Medulla oblongata (tissue), 1 donor: ENCODE measurements around the gene SUMO3.
"Not testable (repeated sequence)": the region's sequence is repeated elsewhere in the genome, so short reads cannot be mapped to it uniquely, and the experiment has no call there.

Source experiments
- DNase-seq: peaks from one replicate; pipeline ENCODE4 v3.0.0-alpha.2; 2015; ENCODE audit errors: extremely low spot score

Gene SUMO3

DNA sequence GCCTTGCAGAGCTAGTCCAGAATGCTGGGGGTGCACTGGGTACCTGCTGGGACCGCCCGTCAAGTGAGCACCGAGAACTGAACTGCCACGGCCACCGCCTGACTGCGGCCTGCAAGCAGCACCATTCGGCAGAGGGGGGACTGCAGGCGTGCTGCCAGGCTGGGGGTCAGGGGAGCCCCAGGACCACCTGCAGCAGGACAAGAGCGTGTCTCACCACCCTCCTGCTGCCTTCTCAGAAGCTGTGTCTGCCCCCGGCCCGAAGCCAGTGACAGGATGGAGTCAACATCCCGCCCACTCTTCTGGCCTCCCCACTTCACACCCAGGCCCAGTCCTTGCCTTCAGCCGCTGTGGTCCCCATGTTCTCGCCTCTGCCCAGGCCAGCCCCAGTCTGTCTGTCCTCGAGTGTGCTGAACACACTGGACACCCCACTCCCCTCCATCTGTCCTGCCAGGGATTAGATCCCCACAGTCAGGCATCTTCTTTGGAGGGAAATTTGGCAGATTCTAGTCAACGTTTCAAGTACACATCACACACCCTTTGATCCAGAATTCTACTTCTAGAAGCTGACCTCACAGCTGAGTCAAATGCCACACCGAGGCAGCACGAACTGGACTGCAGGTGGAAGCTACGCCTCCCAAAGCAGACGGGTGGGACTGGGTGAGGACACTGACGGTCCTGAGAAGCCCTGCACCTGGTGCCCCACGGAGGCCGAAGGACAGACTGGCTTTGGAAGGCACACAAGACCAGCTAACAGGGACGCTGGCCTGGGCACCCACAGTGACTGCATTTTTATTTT lies 29.6 kb upstream of the SUMO3 start:
- DNase-seq: no peak

DNA sequence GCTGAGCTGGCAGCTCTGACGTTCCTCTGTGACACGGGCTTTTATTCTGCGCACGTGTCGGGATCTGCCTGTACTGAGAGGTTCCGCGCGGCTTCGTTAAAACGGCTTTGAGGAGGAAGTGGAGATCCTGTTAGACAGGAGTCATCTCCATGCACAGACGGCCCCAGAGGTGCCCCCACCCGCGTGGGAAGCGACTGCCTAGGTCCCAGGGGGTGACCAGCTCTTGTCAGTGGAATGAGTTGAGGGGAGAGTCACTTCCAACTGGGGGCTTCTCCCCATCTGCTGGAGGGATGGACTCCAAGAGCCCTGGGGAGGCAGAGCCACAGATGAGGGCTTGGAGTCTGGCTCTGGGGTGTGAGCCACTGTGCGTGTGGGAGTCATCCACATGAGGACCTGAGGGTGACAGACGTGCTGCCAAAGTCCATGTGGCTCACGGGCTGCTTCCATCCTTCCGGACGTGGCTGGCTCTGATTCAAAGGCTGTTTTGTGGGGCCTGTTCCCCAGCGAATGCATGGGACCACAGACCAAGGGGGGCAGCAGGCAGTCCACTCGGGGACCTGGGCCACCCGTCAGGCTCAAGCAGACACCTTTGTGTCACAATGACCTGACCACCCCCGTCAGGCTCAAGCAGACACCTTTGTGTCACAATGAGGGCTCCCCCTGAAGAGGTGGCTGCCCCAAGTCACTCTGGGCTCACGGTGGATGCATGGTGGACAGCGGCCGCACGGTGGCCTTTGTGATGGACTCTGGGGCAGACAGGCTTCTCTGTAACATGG lies 28.8 kb upstream of the SUMO3 start:
- peak; percentile 50 for DNase-seq

- no peak for DNase-seq
These were observed 28.3 kb upstream of the SUMO3 start for GRCh38 chr21:44846224-44846484.

GRCh38 chr21:44845418-44846223 lies 27.8 kb upstream of the SUMO3 start:
- DNase-seq: peak; percentile 71

GRCh38 chr21:44844256-44844655 lies 26.4 kb upstream of the SUMO3 start:
- no peak for DNase-seq

DNA sequence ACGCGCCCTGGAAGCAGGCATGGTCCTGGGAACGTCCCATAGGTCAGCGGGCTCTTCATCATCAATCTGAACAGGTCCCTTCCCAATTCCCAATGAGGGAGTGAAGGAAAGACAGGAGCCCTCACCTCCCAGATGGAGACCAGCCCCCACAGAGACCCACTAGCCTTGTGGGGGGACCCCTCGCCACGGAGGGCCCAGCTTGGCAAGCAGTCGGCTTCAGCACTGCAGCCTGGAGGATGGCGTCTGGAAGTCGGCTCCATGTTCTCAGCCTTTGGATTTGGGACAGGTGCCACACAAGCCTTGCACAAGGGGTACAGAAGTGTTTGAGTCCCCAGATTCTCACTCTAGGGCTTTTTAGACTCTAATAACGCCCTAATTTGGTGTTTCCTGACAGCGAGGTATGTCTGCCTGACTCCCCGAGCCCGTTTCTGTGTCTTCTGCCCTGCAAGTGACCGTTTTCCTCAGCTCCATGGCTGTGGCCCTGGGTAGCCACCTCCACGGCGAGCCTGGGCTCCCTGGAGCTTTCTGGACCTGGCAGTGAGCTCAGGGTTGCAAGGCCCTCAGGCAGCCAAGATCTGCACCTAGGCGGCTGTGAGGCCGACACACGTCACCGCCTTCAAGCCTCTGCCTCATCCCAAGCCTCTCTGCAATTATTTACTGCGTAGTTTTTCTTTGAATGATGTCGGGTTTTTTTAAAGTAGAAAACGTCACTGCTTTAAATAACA lies 25.0 kb upstream of the SUMO3 start:
- DNase-seq: no peak

DNA sequence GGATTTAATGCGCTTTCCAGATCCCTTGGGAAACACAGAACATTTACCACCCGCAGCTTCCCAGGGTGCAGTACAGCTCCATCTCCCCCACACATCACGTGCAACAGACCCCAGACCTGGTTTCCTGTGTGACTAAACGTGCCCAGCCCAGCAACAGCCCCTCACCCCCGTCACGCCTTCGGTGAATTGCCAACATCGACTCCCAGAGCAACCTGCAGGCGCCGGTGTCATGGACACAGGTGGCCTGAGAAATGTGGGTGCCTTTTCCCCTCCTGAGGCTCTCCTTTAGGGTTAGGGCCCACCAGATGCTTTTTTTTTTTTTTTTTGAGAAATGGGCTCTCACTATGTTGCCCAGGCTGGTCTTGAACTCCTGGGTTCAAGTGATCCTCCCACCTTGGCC lies 24.2 kb upstream of the SUMO3 start:
- no peak for DNase-seq

- no peak for DNase-seq
These were observed 22.9 kb upstream of the SUMO3 start for GRCh38 chr21:44840771-44841170.

GRCh38 chr21:44838951-44839350 lies 21.1 kb upstream of the SUMO3 start:
- no peak for DNase-seq

GRCh38 chr21:44838039-44838895 lies 20.4 kb upstream of the SUMO3 start:
- no peak for DNase-seq

GRCh38 chr21:44837537-44837936 lies 19.7 kb upstream of the SUMO3 start:
- no peak for DNase-seq

- DNase-seq: peak; percentile 40
These were observed 19.0 kb upstream of the SUMO3 start for GRCh38 chr21:44836666-44837471.

- no peak for DNase-seq
These were observed 18.4 kb upstream of the SUMO3 start for GRCh38 chr21:44836349-44836665.

DNA sequence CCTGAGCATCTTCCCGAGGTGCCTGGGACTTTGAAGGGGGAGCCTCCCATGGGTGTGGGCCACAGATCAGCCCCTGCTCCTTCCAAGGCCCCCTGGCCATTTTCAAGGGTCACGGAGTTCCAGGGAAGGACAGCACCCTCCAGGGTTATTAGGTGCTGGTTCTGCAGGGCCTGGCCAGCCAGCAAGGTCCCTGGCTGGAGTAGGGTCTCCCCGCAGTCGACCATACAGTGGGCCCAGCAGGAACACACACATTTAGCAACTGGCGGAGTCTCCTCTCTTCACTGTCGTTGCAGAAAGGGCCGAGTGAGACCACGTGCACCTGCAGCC lies 17.7 kb upstream of the SUMO3 start:
- no peak for DNase-seq

DNA sequence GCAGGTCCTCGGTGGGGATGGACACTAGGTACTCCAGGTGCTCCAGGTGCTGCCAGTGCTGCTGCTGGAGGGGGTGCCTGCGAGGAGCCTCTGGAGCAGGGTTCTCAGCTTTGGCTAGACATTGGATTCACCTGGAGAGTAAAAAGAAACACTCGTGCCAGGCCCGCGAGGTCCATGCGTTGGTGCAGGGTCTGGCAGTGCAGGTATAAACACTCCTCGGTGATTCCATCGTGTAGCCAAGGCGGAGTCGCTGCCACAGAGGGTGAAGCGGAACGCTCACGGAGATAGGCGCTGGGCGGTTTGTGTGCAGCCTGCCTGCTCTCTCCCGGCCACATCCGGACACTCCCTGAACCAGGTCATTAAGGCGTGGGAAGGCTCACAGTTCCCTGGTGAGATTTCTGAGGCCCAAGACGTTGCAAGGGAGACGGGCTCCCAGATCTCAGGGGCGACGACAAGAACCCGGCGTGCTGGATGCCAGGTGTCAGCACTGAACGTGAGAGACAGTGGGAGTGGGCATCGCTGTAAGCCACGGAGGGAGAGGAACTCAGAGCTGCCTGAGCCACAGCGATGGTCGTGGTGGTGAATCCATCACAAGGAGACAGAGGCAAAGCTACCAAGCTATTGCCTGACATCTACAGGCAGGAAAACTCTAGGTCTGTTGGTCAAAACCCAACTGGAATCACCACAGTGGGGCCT lies 17.2 kb upstream of the SUMO3 start:
- DNase-seq: no peak

- DNase-seq: no peak
These were observed 16.5 kb upstream of the SUMO3 start for GRCh38 chr21:44834231-44834950.

DNA sequence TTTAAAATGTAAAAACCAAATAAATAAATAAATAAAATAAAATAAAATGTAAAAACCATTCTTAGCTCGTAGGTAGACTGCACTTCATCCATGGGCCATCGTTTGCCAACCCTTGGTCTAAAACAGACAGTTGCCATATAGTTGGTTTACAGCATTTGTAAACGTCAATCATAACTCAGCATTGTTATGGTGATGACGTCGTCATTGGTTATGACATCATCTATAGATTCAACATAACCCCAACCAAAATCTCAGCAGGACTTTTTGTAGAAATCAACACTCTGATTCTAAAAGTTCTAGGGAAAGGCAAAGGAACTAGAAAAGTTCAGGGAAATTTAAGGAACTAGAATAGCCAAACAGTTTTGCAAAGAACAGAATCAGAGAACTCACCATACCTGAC lies 15.8 kb upstream of the SUMO3 start:
- no peak for DNase-seq

DNA sequence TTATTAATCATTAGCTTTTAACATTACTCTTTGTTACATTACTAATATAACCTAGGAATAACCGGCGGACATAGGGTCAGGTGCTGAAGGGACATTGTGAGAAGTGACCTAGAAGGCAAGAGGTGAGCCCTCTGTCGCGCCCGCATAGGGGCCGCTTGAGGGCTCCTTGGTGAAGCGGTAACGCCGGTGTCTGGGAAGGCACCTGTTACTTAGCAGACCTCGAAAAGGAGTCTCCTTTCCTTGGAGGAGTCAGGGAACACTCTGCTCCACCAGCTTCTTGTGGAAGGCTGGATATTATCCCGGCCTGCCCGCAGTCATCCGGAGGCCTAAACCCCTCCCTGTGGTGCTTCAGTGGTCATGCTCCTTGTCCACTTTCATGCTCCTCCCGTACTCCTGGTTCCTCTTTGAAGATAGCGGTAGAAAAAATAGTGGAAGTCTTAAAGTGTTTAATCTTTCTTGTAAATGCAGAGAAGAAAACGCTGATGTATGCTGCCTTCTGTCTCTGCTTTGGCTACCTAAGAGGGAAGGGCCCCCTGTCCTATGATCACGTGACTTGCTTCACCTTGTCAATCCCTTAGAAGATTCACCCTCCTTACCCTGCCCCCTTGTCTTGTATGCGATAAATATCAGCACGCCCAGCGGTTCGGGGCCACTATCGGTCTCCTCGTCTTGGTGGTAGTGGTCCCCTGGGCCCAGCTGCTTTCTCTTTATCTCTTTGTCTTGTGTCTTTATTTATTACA lies 14.8 kb upstream of the SUMO3 start:
- DNase-seq: not testable (repeated sequence)
